Osteocyte (in vitro differentiated cells): Measurements from ENCODE around the gene ZSWIM9. TPM values are rescaled to one million over a fixed set of nuclear protein-coding genes. Genes with fewer than 3 reads are reported as not detected.

Experiments used
- DNase-seq: peaks from one replicate; pipeline ENCODE4 v3.0.0; 2021; ENCODE audit warnings: mixed read lengths; ENCODE audit not compliant: unreplicated experiment; ENCODE audit errors: extremely low spot score
- H3K27ac Mint-ChIP-seq: one replicate; pipeline ENCODE4 v1.8.0; 2021; ENCODE audit warnings: mild to moderate bottlenecking, mixed read lengths; ENCODE audit not compliant: unreplicated experiment
- H3K27me3 Mint-ChIP-seq: one replicate; pipeline ENCODE4 v1.8.0; 2021; ENCODE audit warnings: mixed read lengths; ENCODE audit not compliant: unreplicated experiment
- H3K36me3 Mint-ChIP-seq: one replicate; pipeline ENCODE4 v1.8.0; 2021; ENCODE audit warnings: mixed read lengths; ENCODE audit not compliant: unreplicated experiment
- H3K4me1 Mint-ChIP-seq: one replicate; pipeline ENCODE4 v1.8.0; 2021; ENCODE audit warnings: mixed read lengths; ENCODE audit not compliant: unreplicated experiment
- H3K4me3 Mint-ChIP-seq: one replicate; pipeline ENCODE4 v1.8.0; 2021; ENCODE audit warnings: mild to moderate bottlenecking, moderate library complexity, mixed read lengths; ENCODE audit not compliant: unreplicated experiment
- H3K9me3 Mint-ChIP-seq: one replicate; pipeline ENCODE4 v1.8.0; 2021; ENCODE audit warnings: mixed read lengths; ENCODE audit not compliant: unreplicated experiment
- CTCF ChIP-seq: fragments of 200-600 bp; sonication (generic); IDR thresholded peaks from 2 replicates; pipeline ENCODE4 v1.5.0; 2021; ENCODE audit warnings: antibody characterized with exemption, mild to moderate bottlenecking, moderate library complexity
- long read RNA-seq: library from polyadenylated mRNA; unstranded; transcript quantifications from one replicate; pipeline ENCODE4 v2.0.0, GENCODE V29; 2021
- total RNA-seq: library from RNA; stranded (reverse); gene quantifications from 2 replicates; pipeline ENCODE4 v1.2.1, GENCODE V29; 2021

ZSWIM9 gene
- 5.7 and 6.6 TPM in 2 replicates for total RNA-seq
- long read RNA-seq, result 0 reads

GRCh38 chr19:48169939-48170803 lies at the start of gene ZSWIM9, which contains the start of gene LIG1:
ZSWIM9 (plus strand) TSS chr19:48170680; CDS start chr19:48171803, 1,123 bp downstream.
LIG1 (minus strand) TSS chr19:48170344; CDS start chr19:48165566, 4,778 bp downstream.
- peak within 1 kb of the TSS; percentile 97 for H3K4me3 Mint-ChIP-seq
- H3K27me3 Mint-ChIP-seq, result no peaks in the 10 kb centered on the region
- TF ChIP-seq CTCF, result peak; percentile 27
- H3K9me3 Mint-ChIP-seq, result no peaks in the 10 kb centered on the region
- peaks cover 17% of the 10 kb centered on the region for H3K4me1 Mint-ChIP-seq
- DNase-seq, result peak; percentile 98
- H3K36me3 Mint-ChIP-seq, result peaks cover 9% of the 10 kb centered on the region
- peak within 1 kb of the TSS; percentile 100 for H3K27ac Mint-ChIP-seq

- peaks cover 12% of the 10 kb centered on the region for H3K36me3 Mint-ChIP-seq
- H3K4me1 Mint-ChIP-seq, result peaks cover 32% of the 10 kb centered on the region
- H3K27me3 Mint-ChIP-seq, result no peaks in the 10 kb centered on the region
- H3K9me3 Mint-ChIP-seq, result no peaks in the 10 kb centered on the region
- TF ChIP-seq CTCF, result no peak
- no peak for DNase-seq
- no peak overlapping the region for H3K27ac Mint-ChIP-seq
- no peak overlapping the region for H3K4me3 Mint-ChIP-seq
Measured at GRCh38 chr19:48121066-48121465, 49.4 kb upstream of the ZSWIM9 start.

GRCh38 chr19:48121909-48122371 lies 48.5 kb upstream of the ZSWIM9 start:
- Mint-ChIP-seq H3K4me3 (no peak overlapping the region), H3K36me3 (peaks cover 16% of the 10 kb centered on the region), H3K27me3 (no peaks in the 10 kb centered on the region), H3K9me3 (no peaks in the 10 kb centered on the region), H3K4me1 (peaks cover 32% of the 10 kb centered on the region), H3K27ac (peak overlapping the region; percentile 82)
- no peak for DNase-seq
- no peak for TF ChIP-seq CTCF

- no peak overlapping the region for H3K4me3 Mint-ChIP-seq
- H3K36me3 Mint-ChIP-seq, result peaks cover 16% of the 10 kb centered on the region
- H3K27me3 Mint-ChIP-seq, result no peaks in the 10 kb centered on the region
- H3K27ac Mint-ChIP-seq, result peak overlapping the region; percentile 82
- no peak for TF ChIP-seq CTCF
- peaks cover 32% of the 10 kb centered on the region for H3K4me1 Mint-ChIP-seq
- DNase-seq, result no peak
- no peaks in the 10 kb centered on the region for H3K9me3 Mint-ChIP-seq
Measured at GRCh38 chr19:48122421-48122820, 48.1 kb upstream of the ZSWIM9 start.

- Mint-ChIP-seq H3K9me3 (no peaks in the 10 kb centered on the region), H3K27me3 (no peaks in the 10 kb centered on the region), H3K36me3 (peaks cover 22% of the 10 kb centered on the region), H3K4me1 (peaks cover 30% of the 10 kb centered on the region), H3K4me3 (no peak overlapping the region), H3K27ac (peak overlapping the region; percentile 68)
- peak; percentile 17 for TF ChIP-seq CTCF
- no peak for DNase-seq
Measured at GRCh38 chr19:48123907-48124651, 46.4 kb upstream of the ZSWIM9 start.
